ENCODE results near the gene LCN15. TPM values are rescaled to one million over a fixed set of nuclear protein-coding genes. Genes with fewer than 3 reads are reported as not detected.

The LCN15 gene
- total and polyA plus RNA-seq, 2 of the 13 experiments (the other 11 are each of a cell fraction or from before 2014, with no cell fraction given) = 1.3 to 53.7 TPM

GRCh38 chr9:136733611-136734010, 30.7 kb downstream of the LCN15 start:
- in situ Hi-C loops (cut with HindIII; ENCODE audit: extremely low pct_ligation_motif_present, low pct_unique_long_range_greater_than_20kb) (no loop called here), intact Hi-C loops (cut with micrococcal nuclease; ENCODE audit: unreplicated experiment) (no loop called here)
- no peaks in the 10 kb centered on the region for H3K36me3 ChIP-seq (replicated peaks in 1 of 2; ENCODE audit: control insufficient read depth in 1 of 2, insufficient read depth in 2 of 2, low read length in 2 of 2)
- no peak overlapping the region for H3K4me2 ChIP-seq (ENCODE audit: low read depth, low read length)
- no peak overlapping the region for H3K9ac ChIP-seq (ENCODE audit: insufficient read depth, low read depth, low read length)
- H3K27me3 ChIP-seq (ENCODE audit: control insufficient read depth in 1 of 2, insufficient read depth in 2 of 2, low read length in 2 of 2) = peaks cover 3 to 27% of the 10 kb centered on the region in 2 experiments; a peak in 3 of 5 replicates
- no peak overlapping the region for H2AFZ ChIP-seq (ENCODE audit: low read length)
- TF ChIP-seq, protein P1, sequence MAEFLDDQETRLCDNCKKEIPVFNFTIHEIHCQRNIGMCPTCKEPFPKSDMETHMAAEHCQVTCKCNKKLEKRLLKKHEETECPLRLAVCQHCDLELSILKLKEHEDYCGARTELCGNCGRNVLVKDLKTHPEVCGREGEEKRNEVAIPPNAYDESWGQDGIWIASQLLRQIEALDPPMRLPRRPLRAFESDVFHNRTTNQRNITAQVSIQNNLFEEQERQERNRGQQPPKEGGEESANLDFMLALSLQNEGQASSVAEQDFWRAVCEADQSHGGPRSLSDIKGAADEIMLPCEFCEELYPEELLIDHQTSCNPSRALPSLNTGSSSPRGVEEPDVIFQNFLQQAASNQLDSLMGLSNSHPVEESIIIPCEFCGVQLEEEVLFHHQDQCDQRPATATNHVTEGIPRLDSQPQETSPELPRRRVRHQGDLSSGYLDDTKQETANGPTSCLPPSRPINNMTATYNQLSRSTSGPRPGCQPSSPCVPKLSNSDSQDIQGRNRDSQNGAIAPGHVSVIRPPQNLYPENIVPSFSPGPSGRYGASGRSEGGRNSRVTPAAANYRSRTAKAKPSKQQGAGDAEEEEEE (CRISPR knock-in tag; IDR thresholded peaks at IDR 0.05; ENCODE audit: borderline replicate concordance) = no peak
- TF ChIP-seq ZNF124 (CRISPR knock-in tag; IDR thresholded peaks at IDR 0.05) (no peak), ZNF230 (CRISPR knock-in tag; IDR thresholded peaks at IDR 0.05) (no peak), ZNF709 (CRISPR knock-in tag; IDR thresholded peaks at IDR 0.05) (no peak), HDAC6 (IDR thresholded peaks at IDR 0.05; ENCODE audit: low read depth, low read length) (no peak), POLR2A (IDR thresholded peaks at IDR 0.05; ENCODE audit: insufficient read depth in 1 of 2, low read depth in 2 of 2, low read length in 2 of 2) (no peak), ZNF607 (CRISPR knock-in tag; IDR thresholded peaks at IDR 0.05; ENCODE audit: borderline replicate concordance) (no peak), ZFAT (CRISPR knock-in tag; conservative IDR thresholded peaks at IDR 0.05) (no peak), ZNF138 (CRISPR knock-in tag; IDR thresholded peaks at IDR 0.05; ENCODE audit: low read depth) (no peak), TAF1 (CRISPR knock-in tag; IDR thresholded peaks at IDR 0.05) (no peak), BRCA1 (CRISPR knock-in tag; IDR thresholded peaks at IDR 0.05) (no peak), ONECUT2 (CRISPR knock-in tag; IDR thresholded peaks at IDR 0.05) (no peak), HNRNPUL1 (IDR thresholded peaks at IDR 0.05; ENCODE audit: low read depth, low read length) (no peak), MED13 (CRISPR knock-in tag; IDR thresholded peaks at IDR 0.05) (no peak)
- TF ChIP-seq, protein P2, sequence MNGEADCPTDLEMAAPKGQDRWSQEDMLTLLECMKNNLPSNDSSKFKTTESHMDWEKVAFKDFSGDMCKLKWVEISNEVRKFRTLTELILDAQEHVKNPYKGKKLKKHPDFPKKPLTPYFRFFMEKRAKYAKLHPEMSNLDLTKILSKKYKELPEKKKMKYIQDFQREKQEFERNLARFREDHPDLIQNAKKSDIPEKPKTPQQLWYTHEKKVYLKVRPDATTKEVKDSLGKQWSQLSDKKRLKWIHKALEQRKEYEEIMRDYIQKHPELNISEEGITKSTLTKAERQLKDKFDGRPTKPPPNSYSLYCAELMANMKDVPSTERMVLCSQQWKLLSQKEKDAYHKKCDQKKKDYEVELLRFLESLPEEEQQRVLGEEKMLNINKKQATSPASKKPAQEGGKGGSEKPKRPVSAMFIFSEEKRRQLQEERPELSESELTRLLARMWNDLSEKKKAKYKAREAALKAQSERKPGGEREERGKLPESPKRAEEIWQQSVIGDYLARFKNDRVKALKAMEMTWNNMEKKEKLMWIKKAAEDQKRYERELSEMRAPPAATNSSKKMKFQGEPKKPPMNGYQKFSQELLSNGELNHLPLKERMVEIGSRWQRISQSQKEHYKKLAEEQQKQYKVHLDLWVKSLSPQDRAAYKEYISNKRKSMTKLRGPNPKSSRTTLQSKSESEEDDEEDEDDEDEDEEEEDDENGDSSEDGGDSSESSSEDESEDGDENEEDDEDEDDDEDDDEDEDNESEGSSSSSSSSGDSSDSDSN (CRISPR knock-in tag; IDR thresholded peaks at IDR 0.05) = no peak
- TF ChIP-seq, protein P3, sequence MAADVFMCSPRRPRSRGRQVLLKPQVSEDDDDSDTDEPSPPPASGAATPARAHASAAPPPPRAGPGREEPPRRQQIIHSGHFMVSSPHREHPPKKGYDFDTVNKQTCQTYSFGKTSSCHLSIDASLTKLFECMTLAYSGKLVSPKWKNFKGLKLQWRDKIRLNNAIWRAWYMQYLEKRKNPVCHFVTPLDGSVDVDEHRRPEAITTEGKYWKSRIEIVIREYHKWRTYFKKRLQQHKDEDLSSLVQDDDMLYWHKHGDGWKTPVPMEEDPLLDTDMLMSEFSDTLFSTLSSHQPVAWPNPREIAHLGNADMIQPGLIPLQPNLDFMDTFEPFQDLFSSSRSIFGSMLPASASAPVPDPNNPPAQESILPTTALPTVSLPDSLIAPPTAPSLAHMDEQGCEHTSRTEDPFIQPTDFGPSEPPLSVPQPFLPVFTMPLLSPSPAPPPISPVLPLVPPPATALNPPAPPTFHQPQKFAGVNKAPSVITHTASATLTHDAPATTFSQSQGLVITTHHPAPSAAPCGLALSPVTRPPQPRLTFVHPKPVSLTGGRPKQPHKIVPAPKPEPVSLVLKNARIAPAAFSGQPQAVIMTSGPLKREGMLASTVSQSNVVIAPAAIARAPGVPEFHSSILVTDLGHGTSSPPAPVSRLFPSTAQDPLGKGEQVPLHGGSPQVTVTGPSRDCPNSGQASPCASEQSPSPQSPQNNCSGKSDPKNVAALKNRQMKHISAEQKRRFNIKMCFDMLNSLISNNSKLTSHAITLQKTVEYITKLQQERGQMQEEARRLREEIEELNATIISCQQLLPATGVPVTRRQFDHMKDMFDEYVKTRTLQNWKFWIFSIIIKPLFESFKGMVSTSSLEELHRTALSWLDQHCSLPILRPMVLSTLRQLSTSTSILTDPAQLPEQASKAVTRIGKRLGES (CRISPR knock-in tag; IDR thresholded peaks at IDR 0.05; ENCODE audit: borderline replicate concordance) = no peak
- BruUV-seq (replicated peaks) = no TSS peak
- CTCF ChIA-PET (ENCODE audit: low intra/inter-chr PET ratio, low total read pairs) = no interaction called here
- FAIRE-seq (no peak), ATAC-seq (peak; percentile 9; the same call in 1 of the 3 replicates), DNase-seq (ENCODE audit: low spot score) (no peak)
- 61% methylated on average over 7 of the region's 12 CpGs for WGBS (ENCODE audit: low lambda C conversion rate)
- H4K20me1 ChIP-seq (ENCODE audit: insufficient read depth, low read length) = no peaks in the 10 kb centered on the region; the same call in 1 of the 2 replicates
- H3K4me1 ChIP-seq (ENCODE audit: insufficient read depth, low read length) = peaks cover 25% of the 10 kb centered on the region
- POLR2A ChIA-PET = no interaction called here
- H3K9me3 ChIP-seq (ENCODE audit: low read length) = no peaks in the 10 kb centered on the region
- no peak overlapping the region for H3K27ac ChIP-seq (ENCODE audit: extremely low read length, insufficient read depth, low read length)
- no peak overlapping the region for H3K4me3 ChIP-seq (replicated peaks in 1 of 3; ENCODE audit: insufficient read depth in 1 of 3, low read depth in 2 of 3, low read length in 3 of 3)
- H3K79me2 ChIP-seq (ENCODE audit: insufficient read depth, low read length) = peaks cover 8% of the 10 kb centered on the region
